ENCODE results near the gene PFDN6.
"Not testable (repeated sequence)": the region's sequence is repeated elsewhere in the genome, so short reads cannot be mapped to it uniquely, and the experiment has no call there.

Gene PFDN6

DNA sequence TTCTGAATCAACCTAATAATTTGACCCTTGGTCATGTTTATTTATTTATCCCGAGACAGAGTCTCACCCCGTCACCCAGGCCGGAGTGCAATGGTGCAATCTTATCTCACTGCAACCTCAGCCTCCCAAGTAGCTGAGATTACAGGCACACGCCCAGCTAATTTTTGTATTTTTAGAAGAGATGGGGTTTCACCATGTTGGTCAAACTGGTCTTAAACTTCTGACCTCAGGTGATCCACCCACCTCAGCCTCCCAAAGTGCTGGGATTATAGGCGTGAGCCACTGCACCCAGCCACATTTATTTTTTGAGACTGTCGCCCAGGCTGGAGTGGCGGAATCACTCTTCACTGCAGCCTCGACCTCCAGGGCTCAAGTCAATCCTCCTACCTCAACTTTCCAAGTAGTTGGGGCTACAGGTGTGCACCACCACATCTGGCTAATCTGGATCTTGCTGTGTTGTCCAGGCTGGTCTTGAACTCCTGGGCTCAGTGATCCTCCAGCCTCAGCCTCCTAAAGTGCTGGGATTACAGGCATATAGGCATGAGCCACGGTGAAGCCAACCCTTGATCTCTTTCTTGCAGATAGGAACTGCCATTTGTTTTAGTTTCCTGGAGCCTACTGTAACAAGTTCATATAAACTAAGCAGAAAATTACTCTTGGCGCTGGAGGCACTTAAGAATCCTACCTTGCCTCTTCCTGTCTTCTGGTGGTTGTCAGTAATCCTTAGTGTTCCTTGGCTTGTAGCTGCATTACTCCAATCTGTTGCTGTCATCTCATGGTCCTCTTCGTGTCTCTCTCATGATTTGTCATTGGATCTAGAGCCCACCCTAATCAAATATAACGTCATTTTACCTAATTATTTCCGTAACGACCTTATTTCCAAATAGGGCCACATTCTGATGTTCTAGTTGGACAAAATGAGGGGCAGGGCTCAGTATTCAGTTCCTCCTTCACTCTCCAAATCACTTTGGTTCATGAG lies 15.2 kb upstream of the PFDN6 start:
- DNase-seq, result no peak

DNA sequence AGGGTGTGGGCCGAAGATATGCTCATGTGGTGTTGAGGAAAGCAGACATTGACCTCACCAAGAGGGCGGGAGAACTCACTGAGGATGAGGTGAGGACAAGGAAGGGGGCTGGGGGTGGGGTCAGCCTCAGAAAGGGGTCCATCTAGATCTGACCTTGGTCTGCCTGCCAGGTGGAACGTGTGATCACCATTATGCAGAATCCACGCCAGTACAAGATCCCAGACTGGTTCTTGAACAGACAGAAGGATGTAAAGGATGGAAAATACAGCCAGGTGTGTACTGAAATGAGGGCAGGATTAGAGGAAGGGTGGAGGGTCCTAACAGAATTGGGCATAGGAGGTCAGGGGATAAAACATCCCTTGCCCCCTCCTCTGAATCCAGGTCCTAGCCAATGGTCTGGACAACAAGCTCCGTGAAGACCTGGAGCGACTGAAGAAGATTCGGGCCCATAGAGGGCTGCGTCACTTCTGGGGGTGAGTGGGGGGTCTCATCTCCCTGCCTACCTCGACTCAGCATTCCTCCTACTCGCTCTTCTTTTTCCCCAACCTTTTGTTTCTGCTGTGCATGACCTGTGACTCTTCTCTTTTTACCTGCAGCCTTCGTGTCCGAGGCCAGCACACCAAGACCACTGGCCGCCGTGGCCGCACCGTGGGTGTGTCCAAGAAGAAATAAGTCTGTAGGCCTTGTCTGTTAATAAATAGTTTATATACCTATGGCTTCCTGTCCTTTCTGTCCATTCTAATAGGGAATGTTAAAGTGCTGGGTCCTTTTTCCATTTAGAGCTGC lies 13.4 kb upstream of the PFDN6 start:
- not testable (repeated sequence) for DNase-seq

DNA sequence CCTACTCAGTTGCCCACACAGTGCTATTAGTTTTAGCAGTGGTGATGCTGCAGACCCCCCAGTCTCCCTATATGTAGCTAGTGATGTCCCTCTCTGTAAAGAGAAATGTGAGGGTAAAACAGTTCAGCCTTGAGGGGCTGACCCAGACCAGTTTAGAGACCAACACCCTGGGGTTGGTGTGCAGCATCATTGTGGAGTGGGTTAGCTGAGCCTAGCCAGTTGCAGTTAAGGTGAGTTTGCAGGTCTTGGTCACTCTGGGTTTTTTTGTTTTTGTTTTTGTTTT lies 12.9 kb upstream of the PFDN6 start:
- no peak for DNase-seq

DNA sequence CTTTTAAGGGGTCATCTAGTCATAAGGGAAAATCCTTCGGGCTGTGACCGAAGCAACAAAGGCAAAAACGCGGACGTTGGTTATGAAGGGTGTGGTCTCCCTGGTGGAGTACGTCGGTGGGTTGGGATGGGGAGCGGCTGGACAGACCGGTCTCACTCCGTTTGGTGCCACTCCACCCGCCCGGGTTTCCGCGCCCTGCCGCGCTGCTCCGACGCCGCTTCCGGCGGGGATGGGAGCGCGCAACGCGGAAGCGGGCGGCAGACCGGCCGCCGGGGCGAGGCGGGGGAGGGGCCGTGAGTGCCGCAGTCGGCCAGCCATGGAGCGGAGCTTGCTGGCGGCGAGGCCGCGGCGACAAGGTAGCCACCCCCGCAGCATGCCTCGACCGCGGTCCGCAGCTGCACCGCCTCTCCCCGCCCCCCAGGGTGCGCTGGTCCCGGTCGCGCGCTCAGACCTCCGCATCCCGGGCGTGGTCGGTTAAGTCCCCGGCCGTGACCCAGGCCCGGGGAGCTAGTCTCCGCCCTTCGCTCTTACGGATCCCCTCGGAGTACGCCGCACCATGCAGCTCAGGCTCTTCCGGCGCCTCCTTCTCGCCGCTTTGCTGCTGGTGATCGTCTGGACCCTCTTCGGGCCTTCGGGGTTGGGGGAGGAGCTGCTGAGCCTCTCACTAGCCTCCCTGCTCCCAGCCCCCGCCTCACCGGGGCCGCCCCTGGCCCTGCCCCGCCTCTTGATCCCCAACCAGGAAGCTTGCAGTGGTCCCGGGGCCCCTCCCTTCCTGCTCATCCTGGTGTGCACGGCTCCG lies 12.3 kb upstream of the PFDN6 start, which contains the start of gene B3GALT4:
Gene B3GALT4, plus strand, starts transcription at position 260 of the 799 bp plus-strand sequence. Its CDS starts 297 bp downstream, at position 557.
- no peak for DNase-seq

DNA sequence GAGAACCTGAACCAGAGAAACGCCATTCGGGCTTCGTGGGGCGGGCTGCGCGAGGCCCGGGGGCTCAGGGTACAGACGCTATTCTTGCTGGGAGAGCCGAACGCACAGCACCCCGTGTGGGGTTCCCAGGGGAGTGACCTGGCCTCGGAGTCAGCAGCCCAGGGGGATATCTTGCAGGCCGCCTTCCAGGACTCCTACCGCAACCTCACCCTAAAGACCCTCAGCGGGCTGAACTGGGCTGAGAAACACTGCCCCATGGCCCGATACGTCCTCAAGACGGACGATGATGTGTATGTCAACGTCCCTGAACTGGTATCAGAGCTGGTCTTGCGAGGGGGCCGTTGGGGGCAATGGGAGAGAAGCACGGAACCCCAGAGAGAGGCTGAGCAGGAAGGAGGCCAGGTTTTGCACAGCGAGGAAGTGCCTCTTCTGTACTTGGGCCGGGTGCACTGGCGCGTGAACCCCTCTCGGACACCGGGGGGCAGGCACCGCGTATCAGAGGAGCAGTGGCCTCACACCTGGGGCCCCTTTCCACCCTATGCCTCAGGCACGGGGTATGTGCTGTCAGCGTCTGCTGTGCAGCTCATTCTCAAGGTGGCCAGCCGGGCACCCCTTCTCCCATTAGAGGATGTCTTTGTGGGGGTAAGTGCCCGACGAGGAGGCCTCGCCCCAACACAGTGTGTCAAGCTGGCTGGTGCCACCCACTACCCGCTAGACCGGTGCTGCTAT lies 11.6 kb upstream of the PFDN6 start:
- no peak for DNase-seq

DNA sequence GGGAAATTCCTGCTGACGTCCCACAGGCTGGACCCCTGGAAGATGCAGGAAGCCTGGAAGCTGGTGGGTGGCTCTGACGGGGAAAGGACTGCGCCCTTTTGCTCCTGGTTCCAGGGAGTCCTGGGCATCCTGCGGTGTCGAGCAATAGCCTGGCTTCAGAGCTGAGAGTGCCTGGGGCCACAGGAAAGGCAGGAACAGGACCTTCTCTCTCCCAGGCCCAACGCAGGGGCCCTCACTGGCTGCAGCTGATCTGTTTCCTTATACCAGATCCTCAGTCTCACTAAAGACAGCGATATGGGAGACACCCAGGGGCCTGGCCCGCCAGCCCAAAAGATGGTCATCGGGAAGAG lies 11.0 kb upstream of the PFDN6 start:
- no peak for DNase-seq

DNA sequence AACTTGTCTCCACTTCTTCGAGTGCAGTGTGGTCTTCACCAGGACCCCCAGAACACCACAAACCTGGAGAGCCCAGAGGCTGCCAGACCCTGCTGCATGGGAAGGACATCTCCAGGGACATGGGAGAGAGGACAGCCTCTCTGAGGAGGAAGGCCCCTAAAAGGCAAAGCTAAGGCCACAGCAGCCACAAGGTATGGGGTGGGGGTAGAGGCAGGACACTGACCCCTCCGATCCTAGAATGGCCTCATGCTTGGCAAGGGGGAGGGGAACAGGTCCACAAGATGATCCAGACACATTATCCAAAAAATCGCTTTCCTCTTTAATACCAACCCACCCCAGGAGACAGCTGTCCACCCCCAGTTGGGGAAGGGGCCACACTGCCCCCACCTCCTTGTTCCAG lies 10.6 kb upstream of the PFDN6 start:
- no peak for DNase-seq

DNA sequence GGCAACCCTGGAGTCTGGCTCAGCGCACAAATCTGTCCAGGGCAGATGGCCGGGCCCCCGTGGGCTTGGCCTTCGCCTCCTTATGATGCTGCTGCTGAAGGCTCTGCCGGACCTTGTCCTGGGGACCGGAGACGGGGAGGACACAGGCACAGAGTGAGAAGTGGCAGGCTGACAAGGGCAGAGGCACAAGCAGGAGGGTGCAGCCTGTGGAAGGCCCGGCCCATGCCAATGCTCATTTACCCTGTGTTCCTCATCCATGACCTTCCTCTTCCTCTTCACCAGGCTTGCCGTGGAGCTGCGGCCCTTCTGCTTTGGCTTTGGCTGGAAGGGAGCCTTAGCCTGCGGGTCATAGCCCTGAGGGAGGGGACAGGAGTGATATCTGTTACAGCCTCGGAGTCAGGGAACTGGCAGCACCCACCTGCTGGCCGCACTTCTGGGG lies 10.1 kb upstream of the PFDN6 start:
- DNase-seq, result no peak

DNA sequence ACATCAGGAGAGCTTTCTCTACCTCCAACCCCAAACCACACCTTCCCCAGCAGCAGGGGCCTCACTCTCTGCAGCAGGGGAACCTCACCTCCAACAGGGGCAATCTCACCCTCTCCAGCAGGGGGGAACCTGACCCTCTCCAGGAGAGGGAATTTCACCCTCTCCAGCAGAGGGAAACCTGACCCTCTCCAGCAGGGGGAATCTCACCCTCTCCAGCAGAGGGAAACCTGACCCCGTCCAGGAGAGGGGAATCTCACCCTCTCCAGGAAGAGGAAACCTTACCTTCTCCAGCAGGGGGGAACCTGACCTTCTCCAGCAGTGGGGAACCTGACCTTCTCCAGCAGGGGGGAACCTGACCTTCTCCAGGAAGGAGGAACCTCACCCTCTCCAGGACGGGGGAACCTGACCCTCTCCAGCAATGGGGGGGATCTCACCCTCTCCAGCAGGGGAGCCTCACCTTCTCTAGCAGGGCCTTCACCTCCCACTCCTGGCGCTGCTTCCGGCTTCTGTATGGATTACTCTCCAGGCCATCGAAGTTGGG lies 9.4 kb upstream of the PFDN6 start:
- DNase-seq, result peak; percentile 11

DNA sequence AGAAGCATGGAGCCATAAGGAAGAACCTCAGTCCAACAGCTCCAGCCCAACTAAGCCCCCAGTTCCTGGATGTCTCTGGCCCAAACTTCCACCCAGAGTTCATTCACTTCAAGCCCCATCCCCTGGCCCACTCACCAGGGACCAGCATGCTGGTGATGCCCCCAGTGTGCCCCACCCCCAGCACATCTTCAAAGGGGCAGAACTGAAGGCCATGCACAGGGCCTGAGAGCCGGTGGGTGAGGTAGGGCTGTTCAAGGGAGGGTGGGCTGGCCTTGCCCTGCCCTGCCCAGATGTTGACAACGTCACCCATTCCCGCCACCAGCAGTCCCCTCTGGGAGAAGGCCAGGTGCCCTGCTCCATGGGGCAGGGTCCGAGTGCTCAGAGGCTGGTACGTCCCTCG lies 8.9 kb upstream of the PFDN6 start:
- no peak for DNase-seq

DNA sequence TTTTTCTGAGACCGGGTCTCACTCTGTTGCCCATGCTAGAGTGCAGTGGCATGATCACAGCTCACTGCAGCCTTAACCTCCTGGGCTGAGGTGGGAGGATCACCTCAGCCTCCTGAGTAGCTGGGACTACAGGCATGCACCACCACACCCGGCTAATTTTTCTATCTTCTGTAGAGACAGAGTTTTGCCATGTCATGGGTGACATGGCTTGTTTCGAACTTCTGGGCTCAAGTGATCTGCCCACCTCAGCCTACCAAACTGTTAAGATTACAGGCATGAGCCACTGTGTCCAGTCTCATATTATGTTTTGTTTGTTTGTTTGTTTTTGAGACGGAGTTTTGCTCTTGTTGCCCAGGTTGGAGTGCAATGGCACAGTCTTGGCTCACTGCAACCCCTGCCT lies 4.2 kb upstream of the PFDN6 start:
- DNase-seq, result not testable (repeated sequence)

DNA sequence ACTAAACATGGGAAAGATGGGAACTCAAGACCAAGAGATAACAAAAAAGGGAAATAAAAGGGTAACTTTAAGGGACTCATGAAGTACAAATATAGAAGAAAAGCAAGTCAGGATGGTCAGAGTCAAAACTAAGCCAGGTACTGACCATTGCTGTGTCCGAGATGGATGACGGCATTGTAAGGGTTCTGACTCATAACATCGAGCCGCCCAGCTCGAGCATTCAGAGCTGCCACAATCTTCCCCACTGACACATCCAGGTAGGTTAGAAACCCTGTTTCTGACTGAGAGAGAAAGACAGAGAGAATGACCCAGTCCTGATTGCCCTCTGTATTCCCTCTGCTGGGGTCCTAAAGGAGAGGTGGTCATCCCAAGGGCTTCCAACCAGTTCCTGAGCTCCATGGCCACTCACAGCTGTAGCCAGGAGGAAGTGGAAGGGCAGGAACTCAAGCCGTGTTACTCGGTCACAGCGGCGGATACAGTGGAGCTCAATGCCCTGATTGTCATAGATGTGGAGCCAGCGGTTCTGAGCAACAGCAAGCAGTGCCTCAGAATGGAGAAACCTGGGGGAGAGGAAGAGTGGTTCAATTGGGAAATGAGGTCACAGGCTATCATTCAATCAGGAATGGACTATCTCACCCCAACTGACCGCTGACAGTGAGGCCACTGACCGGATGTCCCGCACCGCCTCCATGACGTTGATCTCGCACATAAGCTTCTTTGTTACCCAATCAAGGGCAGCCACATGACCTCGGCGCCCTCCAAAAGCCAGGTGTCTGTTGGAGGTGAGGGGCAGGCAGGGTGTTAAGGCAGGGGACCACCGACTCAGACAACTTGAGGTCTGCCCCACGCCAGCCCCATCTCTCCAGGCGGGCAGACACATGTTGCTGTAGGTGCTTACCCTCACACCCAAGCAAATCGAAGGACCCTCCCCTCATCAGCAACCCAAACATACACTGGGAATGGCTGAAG lies 2.2 kb upstream of the PFDN6 start:
- no peak for DNase-seq

DNA sequence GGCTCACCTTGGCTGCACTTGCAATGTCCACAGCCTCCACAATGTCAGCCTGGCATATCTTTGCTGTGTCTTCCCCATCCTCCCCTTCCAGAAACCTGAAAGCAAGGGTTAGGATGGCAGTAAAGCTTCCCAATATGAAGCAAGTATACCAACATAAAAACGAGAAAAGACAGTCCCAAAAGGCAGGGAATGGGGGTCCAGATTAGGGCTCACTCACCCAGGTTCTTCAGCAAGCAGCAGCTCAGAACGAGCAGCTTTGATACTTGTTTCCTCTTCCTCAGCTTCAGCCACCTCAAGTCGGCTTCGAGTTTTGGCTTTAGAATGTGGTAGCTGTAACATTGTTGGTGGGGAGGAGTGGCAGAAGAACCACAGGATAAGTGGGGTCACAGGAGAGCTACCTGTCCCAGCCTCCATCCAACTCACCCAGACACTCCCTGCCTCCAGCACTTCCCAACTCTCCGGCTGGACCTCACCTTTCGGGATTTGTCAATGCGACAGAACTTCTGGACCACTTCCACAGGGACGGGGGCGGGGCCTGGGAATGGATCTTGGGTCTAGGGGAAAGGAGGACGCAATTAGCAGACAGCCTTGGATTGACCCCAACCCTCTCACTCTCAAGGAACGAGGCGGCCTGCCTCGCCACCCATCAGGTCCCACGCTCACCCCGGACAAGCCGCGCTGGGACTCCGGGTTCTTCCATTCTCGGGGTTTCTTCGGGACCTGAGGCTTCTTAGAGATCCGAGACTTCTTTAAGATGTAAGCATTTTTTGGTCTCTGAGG lies 1.1 kb upstream of the PFDN6 start:
- DNase-seq, result no peak

DNA sequence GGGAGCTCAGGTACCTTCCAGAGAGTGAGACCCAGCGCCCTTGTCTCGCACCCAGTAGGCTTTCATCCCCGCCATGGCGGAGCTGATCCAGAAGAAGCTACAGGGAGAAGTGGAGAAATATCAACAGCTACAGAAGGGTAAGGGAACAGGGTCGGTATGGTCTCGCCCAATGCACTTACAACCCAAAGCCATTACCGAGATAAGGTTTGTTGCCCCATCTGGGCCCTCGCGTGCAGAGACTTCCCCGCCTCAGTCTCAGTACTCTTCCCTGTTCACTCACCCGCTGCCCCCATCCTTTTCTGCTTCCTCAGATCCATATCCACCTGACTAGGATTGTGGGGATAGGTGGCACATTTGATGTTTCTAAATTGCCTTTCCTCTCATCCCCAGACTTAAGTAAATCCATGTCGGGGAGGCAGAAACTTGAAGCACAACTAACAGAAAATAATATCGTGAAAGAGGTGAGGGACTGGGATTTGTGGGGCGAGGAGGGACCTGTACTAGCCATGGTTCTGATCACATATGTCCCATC lies 449 bp downstream of the PFDN6 start:
- no peak for DNase-seq

DNA sequence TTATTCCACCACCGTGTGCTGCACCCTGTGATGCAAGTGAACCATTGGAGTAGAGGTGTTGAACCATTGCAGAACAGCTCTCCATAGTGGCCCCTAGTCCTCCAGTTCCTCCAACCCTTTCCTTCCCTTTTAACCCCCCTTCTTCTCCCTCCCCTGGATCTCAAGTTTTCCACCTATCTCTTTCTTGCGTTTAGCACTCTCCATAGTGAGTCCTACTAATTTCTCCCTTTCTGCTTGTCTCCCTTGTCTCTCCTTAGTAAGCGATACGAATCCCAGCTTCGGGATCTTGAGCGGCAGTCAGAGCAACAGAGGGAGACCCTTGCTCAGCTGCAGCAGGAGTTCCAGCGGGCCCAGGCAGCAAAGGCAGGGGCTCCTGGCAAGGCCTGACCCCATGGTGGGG lies 1.1 kb downstream of the PFDN6 start:
- DNase-seq, result no peak

DNA sequence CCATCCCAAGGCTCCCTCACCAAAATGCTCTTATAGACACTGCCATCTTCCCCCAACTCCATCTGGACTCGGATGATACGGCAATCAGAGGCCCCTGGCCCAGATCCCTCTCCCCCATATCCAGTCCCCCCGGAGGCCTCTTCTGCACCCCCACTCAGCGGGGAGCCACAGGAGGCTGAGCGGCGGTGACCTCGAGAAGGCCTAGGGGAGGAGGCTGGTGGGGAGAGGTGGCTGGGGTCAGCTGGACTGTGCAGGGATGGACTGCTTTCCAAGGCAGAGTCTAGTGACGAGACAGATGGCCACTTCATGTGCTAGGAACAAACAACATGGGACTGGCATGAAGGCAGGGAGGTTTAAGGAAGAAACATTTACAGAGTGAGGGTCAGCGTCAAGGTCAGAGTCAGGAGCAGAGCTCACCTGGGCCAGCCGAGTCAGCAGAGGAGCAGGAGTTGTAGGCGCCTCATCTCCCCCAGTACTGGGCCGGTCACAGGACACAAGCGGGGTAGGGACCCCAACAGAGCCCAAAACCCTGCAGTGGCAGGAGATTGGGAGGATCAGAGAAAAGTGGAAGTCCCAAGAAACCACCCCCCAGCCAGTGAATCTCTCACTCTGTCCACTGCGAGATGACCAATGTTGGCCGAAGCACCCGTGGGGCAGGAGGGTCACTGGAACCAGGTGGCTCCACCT lies 3.7 kb downstream of the PFDN6 start:
- DNase-seq, result no peak

DNA sequence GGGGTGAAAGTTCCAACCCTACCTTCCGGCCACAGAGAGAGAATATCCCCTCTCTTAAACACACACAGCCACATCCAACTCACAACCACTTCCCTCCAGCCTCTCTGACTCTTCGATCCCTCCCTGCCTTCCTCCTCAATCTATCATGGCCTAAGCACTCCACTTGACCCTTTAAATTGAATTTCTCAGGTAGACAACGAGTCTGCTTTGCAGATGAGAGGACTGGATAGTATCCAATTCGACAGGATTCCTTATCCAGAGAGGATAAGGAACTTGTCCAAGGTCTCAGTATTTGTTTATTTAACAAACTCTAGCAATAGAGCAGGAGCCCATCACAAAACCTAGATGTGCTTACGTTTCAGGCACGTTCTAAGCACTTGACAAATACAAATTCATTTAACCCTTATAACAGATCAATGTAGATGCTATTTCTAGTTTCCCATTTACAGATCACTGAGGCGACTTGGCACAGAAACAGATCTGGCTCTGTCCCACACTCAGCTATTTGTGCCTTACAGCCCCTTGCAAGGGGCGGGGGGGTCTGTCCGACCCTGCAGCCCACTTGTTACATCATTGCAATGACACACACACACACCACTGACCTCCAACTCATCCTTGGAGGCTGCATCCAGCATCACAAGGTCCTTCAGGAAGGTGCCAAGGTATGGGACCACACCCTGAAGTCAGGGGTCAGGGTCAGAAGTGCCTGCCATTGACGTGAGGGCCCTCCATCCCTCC lies 4.9 kb downstream of the PFDN6 start:
- no peak for DNase-seq

DNA sequence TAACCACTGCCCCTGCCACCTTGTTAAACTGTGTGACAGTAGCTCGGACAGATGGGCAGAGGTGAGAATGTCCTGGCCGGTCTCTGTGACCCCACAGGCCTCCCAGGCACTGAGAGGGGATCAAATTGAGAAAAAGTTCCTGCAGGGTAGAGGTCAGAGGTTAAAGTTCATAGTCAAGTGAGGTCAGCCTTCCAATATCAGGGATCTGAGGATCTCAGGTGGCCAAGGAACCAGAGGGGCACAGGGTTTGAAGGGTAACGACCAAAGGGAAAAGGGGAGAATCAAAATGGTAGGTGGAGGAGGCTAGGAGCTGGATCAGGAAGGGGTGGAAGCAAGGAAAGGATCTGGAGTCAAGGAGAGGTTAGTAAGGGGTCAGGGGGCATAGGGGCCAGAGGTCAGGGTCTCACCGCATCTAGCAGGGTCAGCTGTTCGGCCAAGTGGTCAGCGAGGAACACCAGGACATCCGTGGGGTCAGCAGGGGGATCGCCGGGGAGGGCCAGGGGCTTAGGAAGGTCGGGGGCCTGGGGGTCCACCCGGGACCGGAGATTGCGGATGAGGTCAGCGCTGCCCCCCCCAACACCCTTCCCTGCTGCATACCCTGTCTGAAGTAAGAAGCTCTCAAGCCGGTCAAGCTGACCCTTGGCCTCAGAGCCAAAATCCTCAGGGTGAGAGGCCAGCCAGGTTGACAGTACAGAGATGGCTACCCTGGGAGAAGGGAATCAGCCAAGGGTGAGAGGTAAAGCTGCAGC lies 6.4 kb downstream of the PFDN6 start:
- no peak for DNase-seq

Measured in NCI-H1694 treated with DMSO at 0.1 percent for 48 hours (cell line).